ENCODE measurements around the gene INTU. TPM values are rescaled to one million over a fixed set of nuclear protein-coding genes. Genes with fewer than 3 reads are reported as not detected.

Gene INTU
- total RNA-seq, 1 experiment from 2014 or later, result 3.7 TPM

DNA sequence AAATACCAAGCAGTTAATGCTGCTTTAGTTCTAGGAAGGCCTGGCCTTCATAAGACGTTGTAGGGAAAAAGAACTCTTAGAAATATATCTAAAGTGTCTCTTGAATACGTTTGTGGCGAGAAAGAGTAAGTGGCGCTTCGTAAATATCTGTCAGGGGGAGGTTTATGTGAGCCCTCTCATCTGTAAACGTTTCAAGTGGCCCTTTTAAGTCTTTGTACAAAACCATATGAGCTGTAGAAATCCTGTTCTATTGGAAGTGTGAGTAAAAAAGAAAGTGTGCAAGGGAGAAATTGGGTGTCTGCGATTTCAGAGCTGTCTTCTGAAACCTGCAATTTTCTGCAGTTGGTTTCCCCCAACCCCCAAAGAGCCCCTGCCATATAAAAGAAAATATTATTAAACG lies 8.6 kb upstream of the INTU start:
- DNase-seq (ENCODE audit: low read depth, low spot score) (no peak), ATAC-seq (no peak)
- Histone ChIP-seq H3K9me3 (ENCODE audit: control insufficient read depth, insufficient read depth, low read depth, low read length) (no peaks in the 10 kb centered on the region), H3K27me3 (ENCODE audit: control insufficient read depth, insufficient read depth, low read length) (peaks cover 3% of the 10 kb centered on the region; the same call in 1 of the 2 replicates), H3K4me3 (ENCODE audit: low read depth in 2 of 2, low read length in 2 of 2) (peak overlapping the region; percentile 51 to 68; a peak in 3 of 4 replicates), H3K27ac (ENCODE audit: low read length) (no peak overlapping the region), H3K36me3 (ENCODE audit: control insufficient read depth, insufficient read depth, low read length) (no peaks in the 10 kb centered on the region), H3K4me1 (ENCODE audit: control insufficient read depth, insufficient read depth, low read length) (no peaks in the 10 kb centered on the region)
- intact Hi-C loops (cut with micrococcal nuclease; ENCODE audit: unreplicated experiment) (no loop called here), in situ Hi-C loops (cut with HindIII; ENCODE audit: low pct_unique_long_range_greater_than_20kb, low sequenced_read_pairs) (no loop called here)
- BruUV-seq (replicated peaks), result no TSS peak
- TF ChIP-seq, protein P1, sequence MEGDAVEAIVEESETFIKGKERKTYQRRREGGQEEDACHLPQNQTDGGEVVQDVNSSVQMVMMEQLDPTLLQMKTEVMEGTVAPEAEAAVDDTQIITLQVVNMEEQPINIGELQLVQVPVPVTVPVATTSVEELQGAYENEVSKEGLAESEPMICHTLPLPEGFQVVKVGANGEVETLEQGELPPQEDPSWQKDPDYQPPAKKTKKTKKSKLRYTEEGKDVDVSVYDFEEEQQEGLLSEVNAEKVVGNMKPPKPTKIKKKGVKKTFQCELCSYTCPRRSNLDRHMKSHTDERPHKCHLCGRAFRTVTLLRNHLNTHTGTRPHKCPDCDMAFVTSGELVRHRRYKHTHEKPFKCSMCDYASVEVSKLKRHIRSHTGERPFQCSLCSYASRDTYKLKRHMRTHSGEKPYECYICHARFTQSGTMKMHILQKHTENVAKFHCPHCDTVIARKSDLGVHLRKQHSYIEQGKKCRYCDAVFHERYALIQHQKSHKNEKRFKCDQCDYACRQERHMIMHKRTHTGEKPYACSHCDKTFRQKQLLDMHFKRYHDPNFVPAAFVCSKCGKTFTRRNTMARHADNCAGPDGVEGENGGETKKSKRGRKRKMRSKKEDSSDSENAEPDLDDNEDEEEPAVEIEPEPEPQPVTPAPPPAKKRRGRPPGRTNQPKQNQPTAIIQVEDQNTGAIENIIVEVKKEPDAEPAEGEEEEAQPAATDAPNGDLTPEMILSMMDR (IDR thresholded peaks at IDR 0.05), result no peak
- TF ChIP-seq POLR2AphosphoS5 (IDR thresholded peaks at IDR 0.05; ENCODE audit: low read depth, low read length) (no peak), TCF7L2 (IDR thresholded peaks at IDR 0.05; ENCODE audit: low read depth, low read length) (no peak), SIN3A (IDR thresholded peaks at IDR 0.05; ENCODE audit: borderline replicate concordance, insufficient read depth, low read depth, low read length) (no peak)
- TF ChIP-seq, protein P2, sequence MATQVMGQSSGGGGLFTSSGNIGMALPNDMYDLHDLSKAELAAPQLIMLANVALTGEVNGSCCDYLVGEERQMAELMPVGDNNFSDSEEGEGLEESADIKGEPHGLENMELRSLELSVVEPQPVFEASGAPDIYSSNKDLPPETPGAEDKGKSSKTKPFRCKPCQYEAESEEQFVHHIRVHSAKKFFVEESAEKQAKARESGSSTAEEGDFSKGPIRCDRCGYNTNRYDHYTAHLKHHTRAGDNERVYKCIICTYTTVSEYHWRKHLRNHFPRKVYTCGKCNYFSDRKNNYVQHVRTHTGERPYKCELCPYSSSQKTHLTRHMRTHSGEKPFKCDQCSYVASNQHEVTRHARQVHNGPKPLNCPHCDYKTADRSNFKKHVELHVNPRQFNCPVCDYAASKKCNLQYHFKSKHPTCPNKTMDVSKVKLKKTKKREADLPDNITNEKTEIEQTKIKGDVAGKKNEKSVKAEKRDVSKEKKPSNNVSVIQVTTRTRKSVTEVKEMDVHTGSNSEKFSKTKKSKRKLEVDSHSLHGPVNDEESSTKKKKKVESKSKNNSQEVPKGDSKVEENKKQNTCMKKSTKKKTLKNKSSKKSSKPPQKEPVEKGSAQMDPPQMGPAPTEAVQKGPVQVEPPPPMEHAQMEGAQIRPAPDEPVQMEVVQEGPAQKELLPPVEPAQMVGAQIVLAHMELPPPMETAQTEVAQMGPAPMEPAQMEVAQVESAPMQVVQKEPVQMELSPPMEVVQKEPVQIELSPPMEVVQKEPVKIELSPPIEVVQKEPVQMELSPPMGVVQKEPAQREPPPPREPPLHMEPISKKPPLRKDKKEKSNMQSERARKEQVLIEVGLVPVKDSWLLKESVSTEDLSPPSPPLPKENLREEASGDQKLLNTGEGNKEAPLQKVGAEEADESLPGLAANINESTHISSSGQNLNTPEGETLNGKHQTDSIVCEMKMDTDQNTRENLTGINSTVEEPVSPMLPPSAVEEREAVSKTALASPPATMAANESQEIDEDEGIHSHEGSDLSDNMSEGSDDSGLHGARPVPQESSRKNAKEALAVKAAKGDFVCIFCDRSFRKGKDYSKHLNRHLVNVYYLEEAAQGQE (IDR thresholded peaks at IDR 0.05; ENCODE audit: insufficient read depth in 1 of 2, low read depth in 2 of 2, low read length in 1 of 2), result no peak
- CTCF ChIA-PET, result interaction anchor here (0.6 to 0.7 kb wide), 2 partner anchors 139 to 195 kb away, joined by 4 read pairs; no protein-coding TSS in a partner anchor
- POLR2A ChIA-PET, result no interaction called here

DNA sequence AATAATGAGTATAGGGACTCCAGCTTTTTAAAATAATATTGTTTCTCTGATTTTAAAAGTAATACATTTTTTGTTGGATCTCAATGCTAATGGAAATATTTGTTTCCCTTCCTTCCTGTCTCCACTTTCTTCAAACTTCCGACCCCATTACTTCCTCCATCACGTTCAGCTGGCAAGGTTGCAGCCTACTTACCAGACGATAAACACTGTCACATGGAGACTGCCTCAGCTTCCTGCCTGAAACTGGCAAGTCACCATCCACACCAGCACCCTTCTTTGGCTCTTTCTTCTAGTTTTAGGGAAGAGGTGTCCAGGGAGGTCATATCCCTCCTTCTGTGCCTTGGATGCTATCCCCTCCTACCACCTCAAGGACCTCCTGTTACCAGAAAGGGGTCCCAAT lies 3.4 kb upstream of the INTU start:
- no peak for ATAC-seq
- intact Hi-C loops (cut with micrococcal nuclease; ENCODE audit: unreplicated experiment), result no loop called here
- H3K27me3 ChIP-seq (ENCODE audit: control insufficient read depth, insufficient read depth, low read length), result no peaks in the 10 kb centered on the region
- no peaks in the 10 kb centered on the region; the same call in 1 of the 2 replicates for H3K36me3 ChIP-seq (ENCODE audit: control insufficient read depth, insufficient read depth, low read length)
- H3K4me3 ChIP-seq (ENCODE audit: low read depth in 2 of 2, low read length in 2 of 2), result no peak overlapping the region
- in situ Hi-C loops (cut with HindIII; ENCODE audit: low pct_unique_long_range_greater_than_20kb, low sequenced_read_pairs), result no loop called here
- DNase-seq (ENCODE audit: low read depth, low spot score), result no peak
- H3K9me3 ChIP-seq (ENCODE audit: control insufficient read depth, insufficient read depth, low read depth, low read length), result no peaks in the 10 kb centered on the region
- TF ChIP-seq, protein P1 (IDR thresholded peaks at IDR 0.05), result no peak
- TF ChIP-seq POLR2AphosphoS5 (IDR thresholded peaks at IDR 0.05; ENCODE audit: low read depth, low read length), result no peak
- POLR2A ChIA-PET, result no interaction called here
- H3K27ac ChIP-seq (ENCODE audit: low read length), result no peak overlapping the region
- CTCF ChIA-PET, result no interaction called here
- H3K4me1 ChIP-seq (ENCODE audit: control insufficient read depth, insufficient read depth, low read length), result no peaks in the 10 kb centered on the region; the same call in 1 of the 2 replicates
- no TSS peak for BruUV-seq (replicated peaks)

Data from Panc1 (cell line).